ENCODE data around the gene CSN3. TPM values are rescaled to one million over a fixed set of nuclear protein-coding genes. Genes with fewer than 3 reads are reported as not detected.
"Not testable (repeated sequence)": the region's sequence is repeated elsewhere in the genome, so short reads cannot be mapped to it uniquely, and the experiment has no call there.

Gene CSN3, protein sequence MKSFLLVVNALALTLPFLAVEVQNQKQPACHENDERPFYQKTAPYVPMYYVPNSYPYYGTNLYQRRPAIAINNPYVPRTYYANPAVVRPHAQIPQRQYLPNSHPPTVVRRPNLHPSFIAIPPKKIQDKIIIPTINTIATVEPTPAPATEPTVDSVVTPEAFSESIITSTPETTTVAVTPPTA
- total RNA-seq: not detected

GRCh38 chr4:70242297-70242696 is at the start of gene CSN3:
Gene CSN3 (plus strand): TSS chr4:70242597. CDS start chr4:70244820, 2,223 bp downstream.
- H3K27ac Mint-ChIP-seq; ATAC-seq; DNase-seq (ENCODE audit: low spot score in 2 of 2); H3K36me3 Mint-ChIP-seq; H3K9me3 Mint-ChIP-seq: not testable (repeated sequence)

- Mint-ChIP-seq H3K27ac (no peak overlapping the region), H3K36me3 (no peaks in the 10 kb centered on the region), H3K9me3 (no peaks in the 10 kb centered on the region)
- DNase-seq (ENCODE audit: low spot score in 2 of 2) (no peak), ATAC-seq (no peak)
Measured at GRCh38 chr4:70192895-70193294, 49.5 kb upstream of the CSN3 start.

DNA sequence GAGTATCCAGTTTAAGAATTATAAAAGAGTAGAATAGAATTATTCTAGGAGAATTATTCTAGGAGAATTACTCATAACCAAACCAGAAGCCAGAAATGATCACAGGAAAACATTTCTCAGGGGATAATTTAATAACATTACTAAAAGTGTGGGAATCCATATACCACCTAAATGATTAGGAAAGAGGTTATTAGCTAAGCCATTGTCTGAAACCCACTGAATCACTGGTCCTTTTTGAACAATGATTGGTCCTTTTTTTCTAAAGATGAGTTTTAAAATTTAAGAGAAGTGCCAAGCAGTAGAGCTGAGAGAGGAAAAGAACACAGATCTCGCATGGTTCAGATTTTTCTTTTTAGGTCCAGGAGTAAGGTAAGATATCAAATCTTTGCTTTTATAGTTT is 47.0 kb upstream of the CSN3 start, which contains the start of gene ODAM:
Gene ODAM (plus strand): TSS at position 301 of the 400 bp plus-strand sequence. CDS start 819 bp downstream, outside the sequence.
- no peak for ATAC-seq

GRCh38 chr4:70196857-70197256 is 45.5 kb upstream of the CSN3 start:
- Mint-ChIP-seq H3K9me3 (no peaks in the 10 kb centered on the region), H3K36me3 (no peaks in the 10 kb centered on the region), H3K27ac (no peak overlapping the region)
- ATAC-seq: no peak
- no peak for DNase-seq (ENCODE audit: low spot score in 2 of 2)

More for the DNA sequence above, 47.0 kb upstream of the CSN3 start, which contains the start of gene ODAM:
- no peak within 1 kb of the TSS for H3K27ac Mint-ChIP-seq
- DNase-seq (ENCODE audit: low spot score in 2 of 2): no peak
- H3K9me3 Mint-ChIP-seq: no peaks in the 10 kb centered on the region
- no peaks in the 10 kb centered on the region for H3K36me3 Mint-ChIP-seq

DNA sequence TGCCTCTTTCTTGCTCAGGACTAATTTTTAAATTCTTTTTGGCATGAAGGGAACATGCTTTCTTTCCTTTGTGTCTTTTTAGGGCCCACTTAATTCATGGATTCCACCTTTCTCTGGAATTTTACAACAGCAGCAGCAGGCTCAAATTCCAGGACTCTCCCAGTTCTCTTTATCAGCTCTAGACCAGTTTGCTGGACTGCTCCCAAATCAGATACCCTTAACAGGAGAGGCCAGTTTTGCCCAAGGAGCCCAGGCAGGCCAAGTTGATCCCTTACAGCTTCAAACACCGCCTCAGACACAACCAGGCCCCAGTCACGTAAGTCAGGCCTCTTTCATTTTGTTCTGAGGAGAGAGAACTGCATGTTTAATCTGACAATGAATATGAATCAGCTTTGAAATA is 44.6 kb upstream of the CSN3 start:
- no peaks in the 10 kb centered on the region for H3K9me3 Mint-ChIP-seq
- no peak overlapping the region for H3K27ac Mint-ChIP-seq
- no peaks in the 10 kb centered on the region for H3K36me3 Mint-ChIP-seq
- no peak for ATAC-seq
- DNase-seq (ENCODE audit: low spot score in 2 of 2): no peak

DNA sequence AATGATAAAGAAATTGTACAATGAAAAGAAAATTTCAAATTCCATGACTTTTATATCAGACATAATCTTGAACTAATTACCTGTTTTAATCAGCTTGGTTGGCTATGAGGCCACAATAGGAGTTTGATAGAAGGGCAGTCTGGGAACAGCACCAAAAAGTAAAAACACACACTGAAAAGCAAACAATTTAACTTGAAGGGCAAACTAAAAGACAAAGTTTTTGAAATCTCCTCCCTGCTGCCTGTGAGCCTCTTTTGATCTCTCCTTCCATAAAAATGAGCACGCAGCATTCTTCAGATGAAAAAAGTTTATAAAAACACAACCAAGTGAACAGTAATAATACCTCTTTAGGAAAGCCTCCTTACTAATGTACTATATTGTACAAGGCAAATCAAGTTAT is 38.8 kb upstream of the CSN3 start:
- no peaks in the 10 kb centered on the region for H3K36me3 Mint-ChIP-seq
- no peaks in the 10 kb centered on the region for H3K9me3 Mint-ChIP-seq
- ATAC-seq (no peak), DNase-seq (ENCODE audit: low spot score in 2 of 2) (no peak)
- H3K27ac Mint-ChIP-seq: no peak overlapping the region

GRCh38 chr4:70212752-70213151 is 29.6 kb upstream of the CSN3 start:
- H3K36me3 Mint-ChIP-seq; DNase-seq (ENCODE audit: low spot score in 2 of 2); ATAC-seq; H3K27ac Mint-ChIP-seq: not testable (repeated sequence)
- H3K9me3 Mint-ChIP-seq: peaks cover 10 to 11% of the 10 kb centered on the region in 2 donors

GRCh38 chr4:70216109-70216508 is 26.3 kb upstream of the CSN3 start:
- not testable (repeated sequence) for H3K36me3 Mint-ChIP-seq; H3K27ac Mint-ChIP-seq; H3K9me3 Mint-ChIP-seq; ATAC-seq; DNase-seq (ENCODE audit: low spot score in 2 of 2)

- H3K36me3 Mint-ChIP-seq; H3K27ac Mint-ChIP-seq; H3K9me3 Mint-ChIP-seq; ATAC-seq; DNase-seq (ENCODE audit: low spot score in 2 of 2): not testable (repeated sequence)
Measured at GRCh38 chr4:70216550-70216949, 25.8 kb upstream of the CSN3 start.

- not testable (repeated sequence) for H3K36me3 Mint-ChIP-seq, H3K27ac Mint-ChIP-seq
Measured at GRCh38 chr4:70221389-70221788, 21.0 kb upstream of the CSN3 start.

DNA sequence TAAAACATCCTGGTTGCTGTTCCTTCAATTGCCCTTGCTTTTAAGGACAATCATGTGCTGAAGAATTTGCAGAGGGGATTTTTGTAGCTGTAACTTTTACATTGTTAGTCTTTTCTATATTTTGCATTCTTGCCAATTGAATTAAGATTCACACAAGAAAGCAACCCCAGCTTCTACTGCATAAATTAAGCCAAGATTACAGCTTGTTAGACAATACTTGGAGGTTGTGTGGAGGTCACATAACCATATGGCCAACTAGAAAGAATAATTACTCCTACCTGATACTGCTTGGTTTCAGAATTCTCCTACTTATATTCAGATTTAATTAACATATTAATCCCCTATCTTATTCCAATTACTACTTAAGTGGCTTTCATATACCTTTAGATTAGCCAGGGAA is 20.6 kb upstream of the CSN3 start:
- not testable (repeated sequence) for DNase-seq (ENCODE audit: low spot score in 2 of 2); ATAC-seq

More at GRCh38 chr4:70221389-70221788, 21.0 kb upstream of the CSN3 start:
- ATAC-seq; DNase-seq (ENCODE audit: low spot score in 2 of 2); H3K9me3 Mint-ChIP-seq: not testable (repeated sequence)

GRCh38 chr4:70225824-70226223 is 16.6 kb upstream of the CSN3 start, which contains the start of gene FDCSP:
Gene FDCSP (plus strand): TSS chr4:70226124. CDS start chr4:70231195, 5,071 bp downstream.
- DNase-seq (ENCODE audit: low spot score in 2 of 2): no peak
- Mint-ChIP-seq H3K27ac (no peak within 1 kb of the TSS), H3K9me3 (no peaks in the 10 kb centered on the region), H3K36me3 (no peaks in the 10 kb centered on the region)
- ATAC-seq: no peak

More for the DNA sequence above, 20.6 kb upstream of the CSN3 start:
- not testable (repeated sequence) for H3K36me3 Mint-ChIP-seq, H3K9me3 Mint-ChIP-seq, H3K27ac Mint-ChIP-seq

DNA sequence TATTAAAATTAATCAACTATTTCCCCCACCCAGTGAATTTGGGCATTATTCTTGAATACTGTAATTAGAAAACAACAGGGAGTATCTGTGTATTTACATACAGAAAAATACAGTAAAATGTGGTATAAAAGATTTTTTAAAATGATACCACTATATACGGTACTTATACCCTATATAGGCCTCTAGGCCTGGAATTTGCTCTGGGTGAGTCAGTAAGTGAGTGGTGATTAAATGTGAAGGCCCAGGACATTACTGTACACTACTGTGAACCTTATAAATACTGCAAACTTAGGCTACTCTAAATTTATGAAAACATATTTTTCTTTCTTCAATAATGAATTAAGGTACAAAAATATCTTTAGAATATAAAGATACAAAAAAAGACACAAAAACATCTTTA is 6.3 kb upstream of the CSN3 start:
- DNase-seq (ENCODE audit: low spot score in 2 of 2) (no peak), ATAC-seq (no peak)
- Mint-ChIP-seq H3K27ac (no peak overlapping the region), H3K9me3 (no peaks in the 10 kb centered on the region), H3K36me3 (no peaks in the 10 kb centered on the region)

- ATAC-seq (no peak), DNase-seq (ENCODE audit: low spot score in 2 of 2) (no peak)
- Mint-ChIP-seq H3K36me3 (no peaks in the 10 kb centered on the region), H3K9me3 (no peaks in the 10 kb centered on the region), H3K27ac (no peak overlapping the region)
Measured at GRCh38 chr4:70239131-70239883, 3.1 kb upstream of the CSN3 start.

GRCh38 chr4:70239884-70240591 is 2.4 kb upstream of the CSN3 start:
- Mint-ChIP-seq H3K27ac (no peak overlapping the region), H3K9me3 (no peaks in the 10 kb centered on the region), H3K36me3 (no peaks in the 10 kb centered on the region)
- ATAC-seq: no peak
- no peak for DNase-seq (ENCODE audit: low spot score in 2 of 2)

GRCh38 chr4:70243091-70243490 is 694 bp downstream of the CSN3 start:
- ATAC-seq: no peak
- Mint-ChIP-seq H3K9me3 (no peaks in the 10 kb centered on the region), H3K36me3 (no peaks in the 10 kb centered on the region), H3K27ac (no peak overlapping the region)
- DNase-seq (ENCODE audit: low spot score in 2 of 2): no peak

- H3K27ac Mint-ChIP-seq: no peak overlapping the region
- no peaks in the 10 kb centered on the region for H3K36me3 Mint-ChIP-seq
- H3K9me3 Mint-ChIP-seq: no peaks in the 10 kb centered on the region
- DNase-seq (ENCODE audit: low spot score in 2 of 2): no peak
- no peak for ATAC-seq
Measured at GRCh38 chr4:70251250-70251944, 9.0 kb downstream of the CSN3 start.
